ENCODE measurements around the gene INPP1.

INPP1 gene

DNA sequence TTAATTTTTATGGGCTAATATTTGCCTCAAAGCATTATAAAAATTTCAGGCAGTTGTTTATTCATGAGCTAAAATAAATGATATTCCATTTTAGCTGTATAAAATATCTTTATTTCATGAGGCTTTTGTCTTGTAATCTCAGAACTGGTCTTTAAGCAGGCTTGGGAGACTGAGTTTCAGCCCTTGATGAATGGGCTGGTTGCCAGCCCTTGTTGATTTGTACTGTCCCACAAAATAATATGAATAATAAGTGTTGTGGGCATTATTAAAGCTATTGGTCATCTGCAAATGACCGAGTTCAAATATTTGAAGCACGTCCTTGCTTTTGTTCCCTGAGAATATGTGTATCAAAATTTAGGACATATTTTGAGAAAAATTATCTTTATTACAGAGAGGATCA is 18.2 kb downstream of the INPP1 start:
- DNase-seq (ENCODE audit: low read depth in 2 of 2): no peak

- DNase-seq (ENCODE audit: low read depth in 2 of 2): no peak
These were observed 19.5 kb downstream of the INPP1 start for GRCh38 chr2:190362894-190363293.

GRCh38 chr2:190365499-190366204 is 22.3 kb downstream of the INPP1 start:
- no peak for DNase-seq (ENCODE audit: low read depth in 2 of 2)

DNA sequence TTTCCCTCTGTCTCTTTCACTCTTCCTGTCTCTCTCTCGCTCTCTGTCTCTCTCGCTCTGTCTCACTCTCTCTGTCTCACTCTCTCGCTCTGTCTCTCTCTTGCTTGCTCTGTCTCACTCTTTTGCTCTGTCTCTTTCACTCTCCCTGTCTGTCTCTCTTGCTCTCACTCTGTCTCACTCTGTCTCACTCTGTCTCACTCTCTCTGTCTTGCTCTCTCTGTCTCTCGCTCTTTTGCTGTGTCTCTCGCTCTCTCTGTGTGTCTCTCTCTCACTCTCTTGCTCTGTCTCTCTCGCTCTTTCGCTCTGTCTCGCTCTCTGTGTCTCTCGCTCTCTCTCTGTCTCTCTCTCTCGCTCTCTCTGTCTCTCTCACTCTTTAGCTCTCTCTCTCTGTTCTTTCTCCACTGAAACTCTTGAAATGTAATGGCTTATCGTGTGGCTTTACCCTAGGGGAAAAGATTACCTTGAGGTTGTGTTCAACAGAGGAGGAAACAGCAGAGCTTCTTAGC is 22.9 kb downstream of the INPP1 start:
- DNase-seq (ENCODE audit: low read depth in 2 of 2): no peak

- DNase-seq (ENCODE audit: low read depth in 2 of 2): no peak
These were observed 23.7 kb downstream of the INPP1 start for GRCh38 chr2:190367091-190367490.

- no peak for DNase-seq (ENCODE audit: low read depth in 2 of 2)
These were observed 26.2 kb downstream of the INPP1 start for GRCh38 chr2:190369635-190370034.

DNA sequence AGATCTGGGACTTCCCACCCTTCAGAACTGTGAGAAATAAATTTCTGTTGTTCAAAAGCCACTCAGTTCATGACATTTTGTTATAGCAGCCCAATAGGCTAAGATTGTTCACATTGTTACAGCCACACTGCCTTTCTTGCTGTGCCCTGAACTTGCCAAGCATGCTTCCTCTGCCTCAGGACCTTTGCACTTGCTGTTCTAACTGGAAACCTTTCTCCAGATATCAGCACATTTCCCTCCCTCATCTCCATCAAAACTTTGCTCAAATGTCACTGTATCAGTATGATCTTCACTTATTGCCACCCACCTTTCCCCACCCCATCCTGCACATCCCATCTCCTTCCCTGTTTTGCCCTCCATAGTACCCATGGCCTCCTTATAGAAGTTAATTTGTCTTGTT is 32.7 kb downstream of the INPP1 start:
- no peak for DNase-seq (ENCODE audit: low read depth in 2 of 2)

GRCh38 chr2:190376591-190377245 is 33.3 kb downstream of the INPP1 start:
- no peak for DNase-seq (ENCODE audit: low read depth in 2 of 2)

GRCh38 chr2:190378880-190379237 is 35.5 kb downstream of the INPP1 start:
- no peak for DNase-seq (ENCODE audit: low read depth in 2 of 2)

DNA sequence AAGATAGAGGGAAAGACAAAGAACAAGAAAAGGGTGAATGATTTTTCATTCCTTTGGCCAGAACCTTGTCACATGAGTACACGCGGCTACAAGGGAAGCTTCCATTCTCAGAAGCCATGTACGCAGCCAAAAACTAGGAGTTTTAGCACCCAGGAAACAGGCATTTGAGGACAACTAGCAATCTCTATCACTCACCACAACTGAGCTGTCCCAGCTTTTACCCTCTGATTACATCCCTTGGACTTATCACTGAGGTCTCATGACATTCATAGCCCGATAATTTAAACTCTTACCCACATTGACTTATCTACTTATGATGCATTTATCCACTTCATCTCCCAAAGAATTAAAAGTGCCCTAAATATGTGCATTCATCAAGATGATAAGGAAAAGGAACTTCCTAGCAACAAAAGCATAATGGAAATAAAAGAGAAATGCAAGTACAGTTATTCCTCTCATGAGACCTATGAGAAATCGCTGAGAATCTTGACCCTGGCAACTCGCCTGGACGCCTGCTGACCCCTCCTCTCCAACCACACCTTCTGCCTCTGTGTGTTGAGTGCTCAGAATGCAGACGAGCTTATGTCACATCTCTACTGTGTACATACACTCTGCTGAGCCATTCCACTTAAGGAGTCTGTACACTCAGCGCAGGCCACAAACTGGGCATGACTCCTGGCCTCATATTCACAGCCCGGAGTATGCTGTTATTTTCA is 36.0 kb downstream of the INPP1 start:
- DNase-seq (ENCODE audit: low read depth in 2 of 2): no peak

DNA sequence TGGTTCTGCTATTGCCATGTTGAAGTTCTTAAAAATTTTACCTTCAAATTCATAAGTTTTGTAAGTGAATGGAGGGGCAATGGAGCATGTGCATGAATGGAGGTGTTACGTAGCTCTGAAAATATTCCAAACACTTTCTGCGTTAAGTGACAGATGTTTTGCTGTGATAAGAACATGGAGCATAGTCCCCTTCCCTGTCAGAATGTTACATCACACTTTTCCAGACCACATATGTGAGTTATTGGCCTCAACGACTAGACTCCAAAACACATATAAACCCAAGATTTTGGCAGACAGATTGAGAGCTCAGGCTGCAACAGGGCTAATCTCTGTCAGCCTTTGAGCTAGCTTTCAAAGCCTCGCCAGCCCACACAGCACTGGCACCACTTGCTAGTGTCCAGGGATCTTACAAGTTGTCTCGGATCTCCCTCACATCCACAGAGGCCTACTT is 37.6 kb downstream of the INPP1 start:
- DNase-seq (ENCODE audit: low read depth in 2 of 2): no peak

- DNase-seq (ENCODE audit: low read depth in 2 of 2): no peak
These were observed 39.5 kb downstream of the INPP1 start for GRCh38 chr2:190382851-190383250.

GRCh38 chr2:190387422-190387821 is 44.0 kb downstream of the INPP1 start:
- no peak for DNase-seq (ENCODE audit: low read depth in 2 of 2)

- DNase-seq (ENCODE audit: low read depth in 2 of 2): no peak
These were observed 52.9 kb downstream of the INPP1 start for GRCh38 chr2:190396271-190396670.

DNA sequence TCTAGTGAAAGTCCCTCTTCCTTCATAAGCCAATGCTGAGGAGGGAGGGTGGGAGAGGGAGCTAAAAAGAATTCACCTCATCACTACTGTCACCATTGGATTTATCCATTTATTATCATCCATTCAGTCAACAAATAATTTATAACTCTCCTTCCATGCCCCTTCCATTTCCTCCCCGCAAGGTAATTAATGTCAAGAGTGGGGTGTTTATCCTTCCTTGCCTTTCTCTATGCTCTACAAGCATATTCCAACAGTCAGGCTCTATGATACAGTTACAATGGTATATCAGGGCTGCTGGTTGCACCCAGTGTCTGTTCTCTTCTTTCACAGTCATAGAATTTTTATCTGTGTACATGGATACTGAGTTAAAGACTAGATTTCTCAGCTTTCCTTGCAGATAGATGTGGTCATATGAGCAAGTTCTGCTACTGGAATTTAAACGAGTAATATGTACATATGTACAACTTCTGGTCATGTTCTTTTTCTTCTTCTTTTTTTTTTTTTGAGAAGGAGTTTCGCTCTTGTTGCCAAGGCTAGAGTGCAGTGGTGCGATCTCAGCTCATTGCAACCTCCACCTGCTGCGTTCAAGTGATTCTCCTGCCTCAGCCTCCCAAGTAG is 59.7 kb downstream of the INPP1 start:
- DNase-seq (ENCODE audit: low read depth in 2 of 2): no peak

DNA sequence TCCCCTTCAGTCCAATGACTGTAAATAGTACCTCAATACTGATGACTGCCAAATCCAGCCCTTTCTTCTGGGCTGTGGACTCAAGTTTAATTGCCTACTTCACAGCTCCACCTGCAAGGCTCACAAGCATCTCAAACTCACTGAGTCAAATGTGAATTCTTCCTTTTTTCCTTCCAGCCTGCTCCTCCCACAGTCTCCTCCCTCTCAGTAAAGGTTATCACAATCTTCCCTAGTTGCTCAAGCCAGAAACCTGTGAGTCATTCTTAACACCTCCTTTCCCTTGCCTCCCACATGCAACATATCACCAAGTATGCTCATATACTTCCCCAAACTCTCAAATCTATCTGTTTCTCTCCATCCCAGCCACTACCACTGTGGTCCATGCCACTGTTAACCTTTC is 61.1 kb downstream of the INPP1 start:
- no peak for DNase-seq (ENCODE audit: low read depth in 2 of 2)

DNA sequence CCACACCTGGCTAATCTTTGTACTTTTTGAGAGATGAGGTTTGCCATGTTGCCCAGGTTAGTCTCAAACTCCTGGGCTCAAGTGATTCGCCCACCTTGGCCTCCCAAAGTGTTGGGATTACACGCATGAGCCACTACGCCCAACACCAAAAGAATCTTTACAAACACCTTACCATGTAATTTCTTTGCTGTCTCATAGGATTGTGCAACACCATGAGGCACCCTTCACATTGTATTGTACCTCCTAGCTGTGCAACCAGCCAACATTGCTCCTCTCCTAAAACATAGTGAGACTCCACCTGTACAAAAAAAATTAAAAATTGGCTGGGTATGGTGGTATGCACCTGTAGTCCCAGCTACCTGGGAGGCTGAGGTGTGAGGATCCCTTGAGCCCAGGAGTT is 61.7 kb downstream of the INPP1 start:
- no peak for DNase-seq (ENCODE audit: low read depth in 2 of 2)

DNA sequence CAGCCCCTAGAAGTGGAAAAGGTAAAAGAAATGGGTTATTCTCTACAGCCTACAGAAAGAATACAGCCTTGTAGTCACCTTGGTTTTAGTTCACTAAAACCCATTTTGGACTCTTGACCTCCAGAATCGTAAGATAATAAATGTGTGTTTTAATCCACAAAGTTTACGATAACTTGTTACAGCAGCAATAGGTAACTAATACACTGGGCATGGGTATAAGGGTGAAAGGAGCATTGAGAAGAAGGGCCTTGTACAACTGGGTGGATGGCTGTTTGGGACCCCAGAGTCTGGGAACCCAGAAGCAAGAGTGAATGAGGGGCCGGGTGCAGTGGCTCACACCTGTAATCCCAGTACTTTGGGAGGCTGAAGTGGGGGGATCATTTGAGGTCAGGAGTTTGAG is 62.6 kb downstream of the INPP1 start:
- DNase-seq (ENCODE audit: low read depth in 2 of 2): no peak

DNA sequence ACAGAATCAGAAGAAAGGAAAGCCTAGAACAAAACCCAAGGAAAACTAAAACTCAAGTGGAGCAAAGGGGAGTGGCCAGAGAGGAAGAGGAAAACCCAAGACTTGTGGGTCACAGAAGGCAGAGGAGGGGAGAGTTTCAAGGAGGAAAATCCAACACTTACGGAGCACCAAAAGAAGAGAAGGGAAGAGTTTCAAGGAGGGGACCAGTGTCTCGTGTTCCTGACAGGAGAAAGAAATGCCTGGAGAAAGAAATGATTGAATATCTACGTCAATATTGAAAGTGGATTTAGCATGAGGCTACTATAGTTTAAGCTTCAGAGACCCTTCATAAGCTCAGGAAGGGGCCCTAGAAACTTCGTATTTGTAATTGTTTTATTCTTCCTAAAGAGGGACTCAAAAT is 63.4 kb downstream of the INPP1 start:
- no peak for DNase-seq (ENCODE audit: low read depth in 2 of 2)

GRCh38 chr2:190407246-190407661 is 63.9 kb downstream of the INPP1 start:
- peak in 1 of 2 donors; percentile 5 for DNase-seq (ENCODE audit: low read depth in 2 of 2)

DNA sequence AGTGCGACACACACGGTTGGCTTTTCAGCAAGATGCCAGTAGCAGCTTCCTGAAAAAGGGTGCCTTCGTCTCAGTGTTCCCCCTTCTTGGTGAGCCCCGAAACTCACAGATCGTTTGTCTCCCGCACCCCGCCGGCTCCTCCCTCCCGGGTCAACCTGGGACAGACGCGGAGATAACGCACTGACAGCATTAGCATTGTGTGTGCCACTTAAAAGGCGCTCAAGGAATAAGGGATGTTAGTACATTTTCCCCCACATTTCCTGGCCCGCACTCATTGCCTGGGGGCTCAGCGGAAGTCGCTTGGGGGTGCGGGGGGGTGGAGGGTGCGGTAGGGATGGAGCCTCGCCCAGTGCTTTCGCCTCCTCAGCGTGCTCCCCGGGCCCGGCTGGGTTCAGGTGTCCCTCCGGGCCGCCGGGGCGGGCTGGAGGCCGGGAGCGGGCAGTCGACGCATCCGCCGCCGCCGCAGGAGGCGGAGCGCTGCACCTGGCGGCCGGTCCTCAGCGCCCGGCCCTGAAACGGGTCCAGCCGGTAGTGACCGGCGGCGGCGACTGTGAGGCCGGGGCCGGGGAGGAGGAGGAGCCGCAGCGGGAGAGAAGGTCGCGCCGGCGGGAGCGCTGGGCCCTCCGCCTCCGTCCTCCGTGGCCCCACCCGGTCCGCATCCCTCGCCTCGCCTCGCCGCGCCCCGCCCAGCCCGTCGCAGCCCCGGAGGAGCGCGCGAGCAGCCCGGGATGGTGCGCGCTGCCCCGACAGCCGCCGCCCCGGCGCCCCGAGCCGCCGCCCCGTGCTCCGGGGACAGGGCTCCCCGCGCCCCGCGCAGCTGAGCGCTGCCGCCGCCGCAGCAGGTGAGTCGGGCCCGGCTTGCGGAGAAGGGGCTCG is 64.5 kb downstream of the INPP1 start, which contains the start of gene MFSD6:
Gene MFSD6 (plus strand): TSS at position 694 of the 876 bp plus-strand sequence. CDS start 27,675 bp downstream, outside the sequence.
- peak; percentile 13 to 31 for DNase-seq (ENCODE audit: low read depth in 2 of 2)
